IPS-20b (cell line): ENCODE measurements around the gene ARRDC2.

ENCODE experiments used
- H3K27ac ChIP-seq: one replicate; pipeline ENCODE4 v1.5.1; 2013; ENCODE audit warnings: low read length
- H3K27me3 ChIP-seq: 2 replicates; pipeline ENCODE4 v1.6.1; 2013; ENCODE audit warnings: mild to moderate bottlenecking, low read length, inconsistent platforms; ENCODE audit not compliant: insufficient read depth
- H3K36me3 ChIP-seq: 2 replicates; pipeline ENCODE4 v1.6.1; 2013; ENCODE audit warnings: low read depth, mild to moderate bottlenecking, inconsistent platforms, low read length, moderate library complexity; ENCODE audit not compliant: insufficient read depth
- H3K4me1 ChIP-seq: 2 replicates; pipeline ENCODE4 v1.6.1; 2013; ENCODE audit warnings: mild to moderate bottlenecking, control low read depth, inconsistent platforms, low read length, moderate library complexity; ENCODE audit not compliant: insufficient read depth
- H3K4me3 ChIP-seq: 2 replicates; pipeline ENCODE4 v1.5.1; 2013; ENCODE audit warnings: mild to moderate bottlenecking, low read length, inconsistent platforms
- H3K9ac ChIP-seq: 2 replicates; pipeline ENCODE4 v1.6.1; 2013; ENCODE audit warnings: low read depth, mild to moderate bottlenecking, inconsistent platforms, low read length, moderate library complexity
- H3K9me3 ChIP-seq: 2 replicates; pipeline ENCODE4 v1.6.1; 2013; ENCODE audit warnings: mild to moderate bottlenecking, low read depth, low read length, inconsistent platforms; ENCODE audit not compliant: insufficient read depth

ARRDC2 gene

DNA sequence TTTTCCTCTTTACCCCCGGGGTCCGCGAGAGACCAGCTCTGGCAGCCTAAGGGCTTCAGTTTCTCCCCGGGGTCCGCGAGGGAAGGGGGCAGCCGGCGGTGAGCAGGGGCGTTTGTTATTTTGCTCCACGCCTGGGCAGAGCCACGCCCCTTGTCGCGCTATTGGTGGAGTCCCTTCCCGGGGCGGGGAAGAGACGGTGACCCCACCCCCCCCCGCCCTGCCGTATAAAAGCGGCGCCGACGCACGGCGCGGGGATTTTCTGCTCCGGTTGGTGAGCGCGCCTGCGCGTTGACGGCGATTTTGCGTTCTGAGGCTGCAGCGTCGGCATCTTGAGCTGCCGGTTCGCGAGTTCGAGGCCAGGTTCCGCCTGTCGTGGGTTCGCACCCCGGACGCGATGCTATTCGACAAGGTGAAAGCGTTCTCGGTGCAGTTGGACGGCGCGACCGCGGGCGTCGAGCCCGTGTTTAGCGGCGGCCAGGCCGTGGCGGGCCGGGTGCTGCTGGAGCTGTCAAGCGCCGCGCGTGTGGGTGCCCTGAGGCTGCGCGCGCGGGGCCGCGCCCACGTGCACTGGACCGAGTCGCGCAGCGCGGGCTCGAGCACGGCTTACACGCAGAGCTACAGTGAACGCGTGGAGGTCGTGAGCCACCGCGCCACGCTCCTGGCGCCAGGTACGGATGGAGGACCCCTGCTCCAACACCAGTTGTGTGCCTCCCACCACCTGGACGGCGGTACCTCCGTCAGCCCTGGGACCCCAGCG is at the start of gene ARRDC2:
ARRDC2 (plus strand) TSS at position 254 of the 757 bp plus-strand sequence; CDS start at position 395, 141 bp downstream.
- Histone ChIP-seq H3K4me3 (peak within 1 kb of the TSS; percentile 75), H3K4me1 (no peaks in the 10 kb centered on the region; the same call in 1 of the 2 replicates), H3K9me3 (no peaks in the 10 kb centered on the region), H3K36me3 (no peaks in the 10 kb centered on the region; the same call in 1 of the 2 replicates), H3K9ac (no peak within 1 kb of the TSS; the same call in 1 of the 2 replicates), H3K27ac (no peak within 1 kb of the TSS), H3K27me3 (peaks cover 7% of the 10 kb centered on the region; the same call in 1 of the 2 replicates)

GRCh38 chr19:17963936-17964691 is 43.9 kb upstream of the ARRDC2 start:
- no peak overlapping the region for H3K4me3 ChIP-seq
- H3K4me1 ChIP-seq, result peaks cover 7% of the 10 kb centered on the region; the same call in 1 of the 2 replicates
- no peaks in the 10 kb centered on the region for H3K9me3 ChIP-seq
- H3K27ac ChIP-seq, result no peak overlapping the region
- H3K36me3 ChIP-seq, result no peaks in the 10 kb centered on the region
- peaks cover 18% of the 10 kb centered on the region for H3K27me3 ChIP-seq
- H3K9ac ChIP-seq, result no peak overlapping the region

- H3K9ac ChIP-seq, result no peak overlapping the region
- peaks cover 7% of the 10 kb centered on the region; the same call in 1 of the 2 replicates for H3K4me1 ChIP-seq
- H3K36me3 ChIP-seq, result no peaks in the 10 kb centered on the region
- H3K27me3 ChIP-seq, result peaks cover 18% of the 10 kb centered on the region
- no peaks in the 10 kb centered on the region for H3K9me3 ChIP-seq
- no peak overlapping the region for H3K4me3 ChIP-seq
- H3K27ac ChIP-seq, result no peak overlapping the region
Measured at GRCh38 chr19:17965370-17966128, 42.4 kb upstream of the ARRDC2 start.

DNA sequence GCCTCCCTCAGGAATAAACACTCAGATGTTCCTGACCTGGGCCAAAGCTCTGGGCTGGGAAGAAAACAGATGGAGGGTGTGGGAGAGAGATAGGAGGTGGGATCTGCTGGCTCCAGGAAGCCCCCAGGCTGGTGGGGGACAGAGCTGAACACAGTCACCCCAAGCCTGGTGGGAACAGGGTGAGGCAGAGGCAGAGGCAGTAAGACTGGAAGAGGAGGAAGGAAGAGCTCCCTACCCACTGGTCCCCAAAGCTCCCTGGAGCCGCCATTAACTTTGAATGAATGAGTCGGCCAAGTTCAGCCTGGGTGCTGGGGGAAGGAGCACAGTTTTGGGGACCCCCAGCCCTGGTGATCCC is 41.9 kb upstream of the ARRDC2 start:
- Histone ChIP-seq H3K36me3 (no peaks in the 10 kb centered on the region), H3K9ac (no peak overlapping the region), H3K4me1 (peaks cover 7% of the 10 kb centered on the region; the same call in 1 of the 2 replicates), H3K27ac (no peak overlapping the region), H3K9me3 (no peaks in the 10 kb centered on the region), H3K4me3 (peak overlapping the region; percentile 44), H3K27me3 (peaks cover 18% of the 10 kb centered on the region)

DNA sequence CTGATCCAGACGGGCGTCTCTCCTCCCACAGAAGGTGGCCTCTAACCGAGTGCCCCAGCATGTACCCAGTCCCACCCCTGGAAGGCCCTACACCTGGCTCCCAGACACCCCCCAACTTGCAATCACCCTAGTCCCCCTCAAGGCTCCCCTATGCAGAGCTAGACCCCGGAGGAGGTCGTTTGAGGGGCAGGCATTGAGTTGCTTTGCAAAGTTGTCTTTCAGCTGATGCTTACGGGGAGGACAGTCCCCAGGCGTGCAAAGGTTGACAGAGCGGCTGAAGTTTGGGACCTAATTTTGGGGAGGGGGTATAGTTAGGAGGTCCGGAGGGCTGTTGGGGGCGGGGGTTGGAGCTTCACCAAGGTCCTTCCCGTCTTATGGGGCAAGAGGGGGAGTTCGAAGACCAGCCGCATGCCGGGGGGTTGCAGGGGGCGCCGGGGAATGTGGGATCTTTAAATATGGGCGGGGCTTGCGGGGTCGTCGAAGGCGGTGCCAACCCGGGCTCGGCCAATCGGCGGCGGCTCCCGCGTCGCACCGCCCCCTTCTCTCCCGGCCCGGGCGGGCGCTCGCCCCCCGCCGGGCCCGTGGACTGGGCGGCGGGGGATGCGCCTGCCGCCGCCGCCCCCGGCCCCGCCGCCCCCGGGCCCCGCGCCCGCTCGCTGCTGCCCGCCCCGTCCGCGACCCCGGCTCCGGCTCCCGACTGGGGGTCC is 41.3 kb upstream of the ARRDC2 start, which contains the start of gene KCNN1:
KCNN1 (plus strand) TSS at position 558 of the 707 bp plus-strand sequence. CDS start 6,782 bp downstream, outside the sequence.
- Histone ChIP-seq H3K9ac (peak within 1 kb of the TSS; percentile 56; the same call in 1 of the 2 replicates), H3K9me3 (no peaks in the 10 kb centered on the region), H3K4me3 (peak within 1 kb of the TSS; percentile 77), H3K4me1 (peaks cover 7% of the 10 kb centered on the region; the same call in 1 of the 2 replicates), H3K36me3 (no peaks in the 10 kb centered on the region), H3K27me3 (peaks cover 18% of the 10 kb centered on the region), H3K27ac (no peak within 1 kb of the TSS)

DNA sequence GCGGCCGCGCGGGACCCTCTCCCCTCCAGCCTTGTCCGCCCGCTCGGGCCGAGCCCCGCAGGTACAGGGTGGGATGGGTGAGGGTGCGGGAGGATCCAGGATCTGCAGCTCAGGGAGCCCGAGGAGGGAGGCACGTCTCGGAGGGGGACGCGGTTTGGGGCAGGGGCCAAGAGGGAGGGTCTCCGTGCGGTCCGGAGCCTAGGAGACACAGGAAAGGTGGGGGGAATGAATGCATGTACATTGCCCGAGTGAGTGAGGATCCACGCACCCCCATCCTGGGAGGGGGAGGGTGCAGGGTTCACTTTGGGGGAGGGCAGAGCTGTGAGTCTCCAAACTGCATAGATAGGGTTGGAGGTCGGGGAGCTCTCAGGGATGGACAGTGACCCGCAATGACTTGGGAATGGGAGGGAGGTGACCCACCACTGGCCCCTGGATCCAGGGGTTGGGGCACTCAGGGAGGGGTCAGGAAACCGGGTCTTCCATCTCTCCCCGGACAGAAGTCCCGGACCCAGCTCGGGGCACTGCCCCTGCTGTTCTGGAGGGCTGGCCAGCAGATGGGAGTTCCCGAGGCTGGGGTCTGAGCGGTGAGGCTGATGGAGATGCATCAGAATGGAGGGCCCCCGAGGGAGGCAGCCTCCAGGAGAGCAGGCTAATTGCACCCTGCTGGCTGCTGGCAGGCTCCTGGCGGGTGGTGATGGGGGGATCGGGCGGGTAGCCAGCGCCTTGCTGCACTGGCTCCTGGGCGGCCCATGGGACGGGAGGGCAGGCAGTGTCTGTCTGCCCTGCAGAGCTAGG is 40.5 kb upstream of the ARRDC2 start:
- H3K9me3 ChIP-seq, result no peaks in the 10 kb centered on the region
- H3K9ac ChIP-seq, result peak overlapping the region; percentile 56; the same call in 1 of the 2 replicates
- no peaks in the 10 kb centered on the region for H3K36me3 ChIP-seq
- peaks cover 18% of the 10 kb centered on the region for H3K27me3 ChIP-seq
- H3K4me3 ChIP-seq, result peak overlapping the region; percentile 77
- H3K4me1 ChIP-seq, result peaks cover 4% of the 10 kb centered on the region; the same call in 1 of the 2 replicates
- no peak overlapping the region for H3K27ac ChIP-seq

DNA sequence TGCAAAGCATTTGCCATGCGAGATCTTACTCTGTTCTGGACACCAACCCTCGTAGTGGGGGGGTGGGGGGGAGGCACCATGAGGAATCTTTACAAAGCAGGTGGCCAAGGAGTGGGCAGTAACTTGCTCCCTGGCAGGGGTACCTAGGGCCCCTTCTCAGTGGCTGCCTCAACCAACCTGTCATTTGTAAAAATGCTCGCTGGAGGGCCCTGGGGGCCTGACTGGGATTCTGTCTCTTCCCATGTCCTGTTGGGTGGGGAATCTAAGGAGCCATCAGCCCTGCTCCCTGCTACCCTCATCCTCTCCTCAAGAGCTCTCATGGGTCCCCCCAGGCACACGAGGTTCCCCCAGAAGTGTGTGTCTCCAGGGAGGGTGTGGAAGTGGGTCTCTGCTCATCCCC is 39.6 kb upstream of the ARRDC2 start:
- peaks cover 18% of the 10 kb centered on the region for H3K27me3 ChIP-seq
- no peak overlapping the region for H3K27ac ChIP-seq
- H3K9me3 ChIP-seq, result no peaks in the 10 kb centered on the region
- no peak overlapping the region for H3K4me3 ChIP-seq
- no peak overlapping the region for H3K9ac ChIP-seq
- peaks cover 4% of the 10 kb centered on the region; the same call in 1 of the 2 replicates for H3K4me1 ChIP-seq
- no peaks in the 10 kb centered on the region for H3K36me3 ChIP-seq

- H3K36me3 ChIP-seq, result no peaks in the 10 kb centered on the region
- peaks cover 4% of the 10 kb centered on the region; the same call in 1 of the 2 replicates for H3K4me1 ChIP-seq
- no peak overlapping the region for H3K4me3 ChIP-seq
- H3K9ac ChIP-seq, result no peak overlapping the region
- peaks cover 18% of the 10 kb centered on the region for H3K27me3 ChIP-seq
- H3K9me3 ChIP-seq, result no peaks in the 10 kb centered on the region
- H3K27ac ChIP-seq, result no peak overlapping the region
Measured at GRCh38 chr19:17969096-17969792, 38.7 kb upstream of the ARRDC2 start.

DNA sequence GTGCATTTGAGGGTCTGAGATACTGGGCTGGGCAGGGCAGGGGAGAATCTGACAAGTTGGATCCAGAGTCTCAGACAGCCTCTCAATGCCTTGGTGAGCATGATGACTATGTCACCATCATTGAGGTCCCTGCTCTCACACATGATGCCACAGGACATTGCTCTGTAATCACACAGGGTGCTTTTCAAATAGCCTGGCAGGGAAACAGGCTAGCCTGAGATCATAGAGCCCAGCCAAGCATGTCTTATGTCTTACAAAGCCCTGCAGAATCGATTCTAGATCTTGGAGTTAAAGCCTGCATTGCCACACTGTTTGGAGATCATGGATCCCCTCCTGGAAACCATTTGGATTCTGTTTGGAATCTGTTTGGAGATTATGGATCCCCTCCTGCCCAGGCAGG is 35.7 kb upstream of the ARRDC2 start:
- no peak overlapping the region for H3K9ac ChIP-seq
- H3K27ac ChIP-seq, result no peak overlapping the region
- H3K4me3 ChIP-seq, result no peak overlapping the region
- peaks cover 5% of the 10 kb centered on the region for H3K27me3 ChIP-seq
- H3K4me1 ChIP-seq, result peaks cover 4% of the 10 kb centered on the region; the same call in 1 of the 2 replicates
- H3K36me3 ChIP-seq, result no peaks in the 10 kb centered on the region
- H3K9me3 ChIP-seq, result no peaks in the 10 kb centered on the region

GRCh38 chr19:17973759-17974158 is 34.2 kb upstream of the ARRDC2 start:
- H3K4me1 ChIP-seq, result no peaks in the 10 kb centered on the region
- no peaks in the 10 kb centered on the region for H3K9me3 ChIP-seq
- H3K36me3 ChIP-seq, result no peaks in the 10 kb centered on the region
- no peak overlapping the region for H3K27ac ChIP-seq
- no peak overlapping the region for H3K4me3 ChIP-seq
- H3K9ac ChIP-seq, result no peak overlapping the region
- H3K27me3 ChIP-seq, result no peaks in the 10 kb centered on the region
